AG04449 (cell line): ENCODE measurements around the gene CACNA1G.

ENCODE experiments used
- CTCF ChIA-PET: fragments of 350-600 bp; formaldehyde crosslinking; extraction: SDS; loops from one replicate; lab custom pipeline; 2021; ENCODE audit warnings: antibody characterized with exemption; lab: Yijun Ruan, JAX
- POLR2A ChIA-PET: fragments of 400-600, 350-600 bp; formaldehyde crosslinking; extraction: SDS; loops from one replicate; lab custom pipeline; 2020; ENCODE audit warnings: antibody characterized with exemption, inconsistent platforms; lab: Yijun Ruan, JAX
- DNase-seq: peaks from one replicate; pipeline ENCODE4 v3.0.0-alpha.2; 2010; ENCODE audit warnings: low read depth, low spot score
- H3K4me3 ChIP-seq: 2 replicates; pipeline ENCODE4 v1.5.1; 2011; ENCODE audit warnings: low read depth, mild to moderate bottlenecking, control low read depth, low read length
- TF ChIP-seq, protein P1 (sequence below): IDR thresholded peaks from one replicate; pipeline ENCODE4 v1.5.1; 2011; ENCODE audit warnings: mild to moderate bottlenecking, moderate library complexity, low read length, control low read depth, inconsistent platforms; ENCODE audit not compliant: insufficient read depth; ENCODE audit errors: missing control alignments

CACNA1G gene

DNA sequence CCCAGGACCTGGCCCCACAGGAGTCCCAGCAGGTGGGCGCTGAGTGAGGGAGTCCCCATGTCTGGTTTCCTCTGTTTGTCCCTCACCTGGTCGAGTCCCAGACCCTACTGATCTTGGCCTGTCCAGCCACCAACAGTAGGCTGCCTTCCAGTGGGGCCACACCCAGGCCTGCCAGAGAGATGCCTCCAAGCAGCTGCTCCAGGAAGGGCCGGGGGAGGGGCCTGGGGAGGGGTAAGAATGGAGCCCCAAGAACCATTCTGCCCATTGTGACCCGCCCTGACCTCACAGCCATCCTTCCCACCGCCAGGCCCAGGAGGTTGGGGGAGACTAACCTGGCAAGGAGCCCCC is 12.8 kb upstream of the CACNA1G start:
- peak overlapping the region; percentile 72 for H3K4me3 ChIP-seq
- ChIA-PET POLR2A (no interaction called here), CTCF (interaction anchor here (1.0 to 8.7 kb wide), 8 partner anchors 15 to 297 kb away, joined by 3 to 265 read pairs (median 7); no protein-coding TSS in a partner anchor)

DNA sequence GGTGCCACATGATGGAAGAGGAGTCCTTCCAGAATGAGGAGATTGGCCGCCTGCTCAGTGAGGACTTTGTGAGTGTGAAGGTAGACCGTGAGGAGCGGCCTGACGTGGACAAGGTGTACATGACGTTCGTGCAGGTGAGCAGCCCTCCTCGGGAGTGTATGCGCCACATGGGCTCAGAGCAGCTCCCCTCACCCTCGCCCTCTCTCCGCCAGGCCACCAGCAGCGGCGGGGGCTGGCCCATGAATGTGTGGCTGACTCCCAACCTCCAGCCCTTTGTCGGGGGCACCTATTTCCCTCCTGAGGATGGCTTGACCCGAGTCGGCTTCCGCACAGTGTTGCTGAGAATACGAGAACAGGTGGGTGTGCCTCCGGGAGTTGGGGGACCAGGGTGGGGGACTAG is 11.7 kb upstream of the CACNA1G start:
- ChIA-PET POLR2A (interaction anchor here (1.2 kb wide), 1 partner anchor 90 kb away, joined by 4 read pairs; no protein-coding TSS in a partner anchor), CTCF (interaction anchor here (0.7 to 8.7 kb wide), 13 partner anchors 7 to 235 kb away, joined by 4 to 265 read pairs (median 21); partner anchors contain the start of gene CACNA1G)
- TF ChIP-seq, protein P1, sequence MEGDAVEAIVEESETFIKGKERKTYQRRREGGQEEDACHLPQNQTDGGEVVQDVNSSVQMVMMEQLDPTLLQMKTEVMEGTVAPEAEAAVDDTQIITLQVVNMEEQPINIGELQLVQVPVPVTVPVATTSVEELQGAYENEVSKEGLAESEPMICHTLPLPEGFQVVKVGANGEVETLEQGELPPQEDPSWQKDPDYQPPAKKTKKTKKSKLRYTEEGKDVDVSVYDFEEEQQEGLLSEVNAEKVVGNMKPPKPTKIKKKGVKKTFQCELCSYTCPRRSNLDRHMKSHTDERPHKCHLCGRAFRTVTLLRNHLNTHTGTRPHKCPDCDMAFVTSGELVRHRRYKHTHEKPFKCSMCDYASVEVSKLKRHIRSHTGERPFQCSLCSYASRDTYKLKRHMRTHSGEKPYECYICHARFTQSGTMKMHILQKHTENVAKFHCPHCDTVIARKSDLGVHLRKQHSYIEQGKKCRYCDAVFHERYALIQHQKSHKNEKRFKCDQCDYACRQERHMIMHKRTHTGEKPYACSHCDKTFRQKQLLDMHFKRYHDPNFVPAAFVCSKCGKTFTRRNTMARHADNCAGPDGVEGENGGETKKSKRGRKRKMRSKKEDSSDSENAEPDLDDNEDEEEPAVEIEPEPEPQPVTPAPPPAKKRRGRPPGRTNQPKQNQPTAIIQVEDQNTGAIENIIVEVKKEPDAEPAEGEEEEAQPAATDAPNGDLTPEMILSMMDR: no peak
- DNase-seq: no peak
- H3K4me3 ChIP-seq: no peak overlapping the region

More for the DNA sequence above, 12.8 kb upstream of the CACNA1G start:
- TF ChIP-seq, protein P1: no peak
- no peak for DNase-seq

DNA sequence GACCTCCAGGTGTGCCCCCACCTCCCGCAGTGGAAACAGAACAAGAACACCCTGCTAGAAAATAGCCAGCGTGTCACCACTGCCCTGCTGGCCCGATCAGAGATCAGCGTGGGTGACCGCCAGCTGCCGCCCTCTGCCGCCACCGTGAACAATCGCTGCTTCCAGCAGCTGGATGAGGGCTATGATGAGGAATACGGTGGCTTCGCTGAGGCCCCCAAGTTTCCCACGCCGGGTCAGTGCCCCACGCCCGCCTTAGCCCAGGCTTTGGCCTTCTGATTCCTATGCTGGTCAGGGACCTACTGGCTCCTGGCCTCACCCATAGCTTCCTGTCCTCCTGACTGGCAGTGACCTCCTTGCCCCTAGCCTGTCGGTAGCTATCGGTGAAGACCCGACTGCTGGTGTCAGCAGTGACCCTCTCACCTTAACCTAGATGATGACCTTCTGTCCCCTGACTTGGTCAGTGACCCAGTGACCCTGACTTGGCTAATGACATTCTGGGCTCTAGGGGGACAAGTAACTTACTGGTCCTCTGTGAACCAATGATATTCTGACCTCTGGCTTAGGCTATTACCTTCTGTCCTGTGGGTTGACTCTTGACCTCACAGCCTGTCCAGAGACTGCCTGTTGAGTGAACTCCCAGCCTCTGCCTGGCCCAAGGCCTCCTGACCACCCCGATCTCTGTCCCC is 11.1 kb upstream of the CACNA1G start:
- no peak for DNase-seq

DNA sequence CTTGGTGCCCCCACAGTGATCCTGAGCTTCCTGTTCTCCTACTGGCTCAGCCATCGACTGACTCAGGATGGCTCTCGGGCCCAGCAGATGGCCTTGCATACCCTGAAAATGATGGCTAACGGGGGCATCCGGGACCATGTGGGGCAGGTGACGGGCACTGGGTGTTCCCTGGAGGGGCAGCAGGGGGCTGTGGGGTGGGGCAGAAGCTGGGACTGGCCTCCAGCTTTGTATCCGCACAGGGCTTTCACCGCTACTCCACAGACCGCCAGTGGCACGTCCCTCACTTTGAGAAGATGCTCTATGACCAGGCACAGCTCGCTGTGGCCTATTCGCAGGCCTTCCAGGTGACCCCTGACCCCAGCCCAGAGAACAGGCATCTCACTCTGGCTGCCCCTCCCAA is 10.5 kb upstream of the CACNA1G start:
- TF ChIP-seq, protein P1: no peak
- CTCF ChIA-PET: interaction anchor here (0.7 to 8.7 kb wide), 35 partner anchors 8 to 303 kb away, joined by 3 to 265 read pairs (median 11); partner anchors contain the start of gene CACNA1G
- POLR2A ChIA-PET: interaction anchor here (0.5 to 1.2 kb wide), 3 partner anchors 75 to 158 kb away, joined by 3 to 4 read pairs (median 3); partner anchors contain the start of gene ANKRD40
- H3K4me3 ChIP-seq: no peak overlapping the region
- DNase-seq: no peak

More for the DNA sequence above, 11.1 kb upstream of the CACNA1G start:
- ChIA-PET CTCF (interaction anchor here (0.7 to 8.7 kb wide), 25 partner anchors 8 to 303 kb away, joined by 3 to 265 read pairs (median 13); partner anchors contain the start of gene CACNA1G), POLR2A (interaction anchor here (0.5 to 1.2 kb wide), 3 partner anchors 76 to 158 kb away, joined by 3 to 4 read pairs (median 3); partner anchors contain the start of gene ANKRD40)
- H3K4me3 ChIP-seq: no peak overlapping the region
- TF ChIP-seq, protein P1: no peak

DNA sequence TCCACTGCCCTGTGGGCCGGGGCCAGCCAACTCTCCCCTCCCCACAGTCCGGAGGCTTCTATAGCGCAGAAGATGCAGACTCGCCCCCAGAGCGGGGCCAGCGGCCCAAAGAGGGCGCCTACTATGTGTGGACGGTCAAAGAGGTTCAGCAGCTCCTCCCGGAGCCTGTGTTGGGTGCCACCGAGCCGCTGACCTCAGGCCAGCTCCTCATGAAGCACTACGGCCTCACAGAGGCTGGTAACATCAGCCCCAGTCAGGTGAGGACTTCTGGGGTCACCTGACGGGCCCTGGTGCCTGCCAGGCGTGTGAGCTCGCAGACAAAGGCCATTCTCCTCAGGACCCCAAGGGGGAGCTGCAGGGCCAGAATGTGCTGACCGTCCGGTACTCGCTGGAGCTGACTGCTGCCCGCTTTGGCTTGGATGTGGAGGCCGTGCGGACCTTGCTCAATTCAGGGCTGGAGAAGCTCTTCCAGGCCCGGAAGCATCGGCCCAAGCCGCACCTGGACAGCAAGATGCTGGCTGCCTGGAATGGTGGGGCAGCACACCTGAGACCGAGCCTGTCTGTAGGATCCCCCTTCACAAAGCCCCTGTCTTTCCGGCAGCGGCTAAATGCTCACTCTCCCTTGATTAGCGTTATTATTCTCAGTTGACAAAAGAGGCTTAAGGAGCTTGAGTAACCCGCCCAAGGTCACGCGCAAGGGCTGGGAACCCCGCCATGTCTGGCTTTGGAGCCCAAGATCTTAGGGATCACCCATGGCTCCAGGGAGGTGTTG is 9.7 kb upstream of the CACNA1G start:
- TF ChIP-seq, protein P1: peak; percentile 97
- CTCF ChIA-PET: interaction anchor here (0.6 to 8.7 kb wide), 49 partner anchors 9 to 328 kb away, joined by 3 to 265 read pairs (median 5); partner anchors contain the start of genes CACNA1G and RSAD1
- DNase-seq: peak; percentile 29
- POLR2A ChIA-PET: interaction anchor here (0.9 to 1.0 kb wide), 2 partner anchors 9 to 144 kb away, joined by 3 read pairs; no protein-coding TSS in a partner anchor
- H3K4me3 ChIP-seq: no peak overlapping the region
